Ramos (cell line): ENCODE results near the gene DUXB.

Experiments used
- in situ Hi-C: fragments of 300-500 bp; cut with MboI; formaldehyde crosslinking; loops from one replicate; pipeline ENCODE4 v1.14.3; 2022; ENCODE audit warnings: low sequenced_read_pairs; ENCODE audit not compliant: unreplicated experiment

The DUXB gene

DNA sequence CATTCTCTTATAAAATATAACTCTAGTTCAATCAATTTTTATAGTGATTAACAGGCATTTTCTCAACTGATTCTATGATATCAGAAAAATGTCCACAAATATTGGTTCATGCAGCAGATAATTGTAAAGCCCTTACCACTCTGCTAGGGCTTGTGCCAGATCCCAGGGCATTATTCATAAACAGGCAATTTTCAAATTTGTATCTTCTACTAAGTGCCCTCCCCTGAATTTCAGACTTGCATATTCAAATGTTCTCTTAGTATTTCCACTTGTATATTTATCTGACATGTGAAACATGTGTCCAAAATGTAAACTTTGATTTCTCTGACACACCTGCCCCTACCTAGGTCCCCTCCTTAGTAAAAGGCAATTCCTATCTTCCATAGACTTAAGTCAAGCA is 33.8 kb downstream of the DUXB start:
- in situ Hi-C loops: no loop called here

DNA sequence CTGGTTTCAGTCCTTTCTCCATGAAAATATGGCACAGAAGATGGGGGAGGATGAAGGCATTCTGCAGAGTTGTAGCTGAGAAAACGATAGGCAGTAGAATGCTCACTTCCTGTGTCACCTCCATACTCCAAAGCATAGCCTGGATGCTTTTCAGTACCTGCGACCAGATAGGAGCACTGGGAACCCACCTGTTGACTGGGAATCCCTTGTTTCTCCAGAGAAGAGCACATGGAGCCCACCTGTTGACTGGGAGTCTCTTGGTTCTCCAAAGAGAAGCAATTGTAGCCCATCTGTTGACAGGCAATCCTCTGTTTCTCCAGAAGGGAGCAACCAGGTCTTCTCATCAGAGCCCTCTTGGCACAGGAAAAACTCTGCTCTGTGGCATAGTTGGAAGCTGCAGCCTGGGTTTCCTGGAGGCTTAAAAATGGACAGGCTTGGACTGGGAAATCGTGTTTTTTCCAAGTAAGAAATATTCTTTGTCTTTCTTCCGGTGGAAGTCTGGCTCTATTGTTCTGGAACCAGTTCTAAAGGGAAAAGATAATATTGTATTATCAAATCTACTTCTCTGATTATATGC is 40.4 kb downstream of the DUXB start:
- in situ Hi-C loops: no loop called here

DNA sequence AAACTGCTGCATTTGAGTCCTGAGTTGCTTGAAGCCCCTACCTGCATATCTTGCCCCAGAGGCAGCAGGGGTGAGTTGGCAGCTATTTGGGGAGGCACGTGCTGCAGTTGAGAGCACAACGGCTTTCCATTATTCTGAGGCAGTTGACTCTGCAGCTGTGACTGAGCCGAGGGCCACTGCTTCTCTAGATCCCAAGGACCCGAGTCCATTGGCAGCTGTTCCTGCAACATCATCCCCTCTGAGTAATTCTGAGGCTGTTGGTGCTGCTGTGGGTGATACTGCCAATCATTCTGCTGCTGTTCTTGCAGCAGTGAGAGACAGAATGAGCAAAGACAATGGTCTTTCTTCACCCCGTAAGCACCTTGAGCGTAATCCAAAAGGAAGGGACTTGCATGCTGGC is 40.9 kb downstream of the DUXB start:
- in situ Hi-C loops: no loop called here

DNA sequence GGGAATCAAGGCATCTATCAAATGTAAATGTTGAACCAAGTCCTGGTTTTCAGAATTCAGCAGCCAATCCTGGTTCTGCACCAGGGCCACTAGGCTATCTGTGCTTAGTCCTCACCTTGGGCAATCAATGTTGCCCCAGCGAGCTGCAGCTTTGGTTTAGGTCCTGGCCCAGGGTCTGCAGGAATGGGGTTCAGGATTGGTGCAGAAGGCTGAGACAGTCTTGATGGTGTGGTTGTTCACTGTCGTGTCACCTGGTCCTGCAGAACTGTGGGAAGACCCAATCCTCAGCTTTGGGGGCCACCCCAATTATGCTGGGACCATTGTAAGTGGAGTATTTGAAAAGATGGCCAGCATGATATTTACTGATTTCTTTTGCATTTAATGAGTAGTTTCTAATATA is 43.1 kb downstream of the DUXB start:
- in situ Hi-C loops: no loop called here

DNA sequence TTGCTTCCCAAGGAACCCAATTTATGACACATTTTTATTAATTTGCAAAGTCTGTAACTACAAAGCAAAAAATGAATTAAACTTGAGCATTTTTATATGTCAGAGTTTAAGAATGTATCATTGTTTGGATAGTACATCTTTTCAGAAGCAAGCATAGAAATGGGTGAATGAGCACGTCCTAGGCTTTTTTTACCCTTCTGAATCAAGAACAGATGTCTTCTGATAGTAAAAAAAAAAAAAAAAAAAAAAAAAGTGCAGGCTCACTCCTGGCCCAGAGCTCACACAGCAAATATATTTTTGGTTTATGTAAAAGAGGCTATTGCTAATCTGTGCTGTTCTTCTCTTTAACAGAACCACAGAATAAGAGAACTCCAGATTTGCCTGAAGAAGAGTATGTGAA is 47.3 kb downstream of the DUXB start:
- in situ Hi-C loops: no loop called here

DNA sequence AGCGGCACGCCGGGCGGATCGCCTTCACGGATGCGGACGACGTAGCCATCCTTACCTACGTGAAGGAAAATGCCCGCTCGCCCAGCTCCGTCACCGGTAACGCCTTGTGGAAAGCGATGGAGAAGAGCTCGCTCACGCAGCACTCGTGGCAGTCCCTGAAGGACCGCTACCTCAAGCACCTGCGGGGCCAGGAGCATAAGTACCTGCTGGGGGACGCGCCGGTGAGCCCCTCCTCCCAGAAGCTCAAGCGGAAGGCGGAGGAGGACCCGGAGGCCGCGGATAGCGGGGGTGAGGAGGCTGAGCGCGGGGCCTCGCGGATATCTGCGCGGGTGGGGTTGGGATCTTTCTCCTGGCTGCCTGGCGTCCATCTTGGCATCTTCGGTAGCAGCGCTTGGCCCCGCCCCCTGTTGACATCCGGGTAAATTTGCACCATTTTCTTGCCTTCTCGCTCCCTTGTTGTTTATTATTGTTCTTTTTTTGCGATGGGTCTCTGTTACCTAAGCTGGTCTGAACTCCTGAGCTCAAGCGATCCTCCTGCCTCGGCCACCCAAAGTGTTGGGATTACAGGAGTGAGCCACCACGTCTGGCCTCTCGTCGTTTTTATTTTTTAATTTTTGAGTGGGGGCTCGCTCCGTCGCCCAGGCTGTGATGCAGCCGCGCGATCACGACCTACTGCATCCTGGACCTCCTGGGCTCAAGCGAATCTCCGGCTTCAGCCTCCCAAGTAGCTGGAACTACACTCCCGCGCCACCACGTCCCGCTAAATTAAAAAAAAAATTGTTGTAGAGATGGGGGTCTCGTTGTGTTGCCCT is 52.8 kb downstream of the DUXB start:
- in situ Hi-C loops: loop anchor here (10.0 kb wide), 1 partner anchor 106 kb away; no protein-coding TSS in a partner anchor

DNA sequence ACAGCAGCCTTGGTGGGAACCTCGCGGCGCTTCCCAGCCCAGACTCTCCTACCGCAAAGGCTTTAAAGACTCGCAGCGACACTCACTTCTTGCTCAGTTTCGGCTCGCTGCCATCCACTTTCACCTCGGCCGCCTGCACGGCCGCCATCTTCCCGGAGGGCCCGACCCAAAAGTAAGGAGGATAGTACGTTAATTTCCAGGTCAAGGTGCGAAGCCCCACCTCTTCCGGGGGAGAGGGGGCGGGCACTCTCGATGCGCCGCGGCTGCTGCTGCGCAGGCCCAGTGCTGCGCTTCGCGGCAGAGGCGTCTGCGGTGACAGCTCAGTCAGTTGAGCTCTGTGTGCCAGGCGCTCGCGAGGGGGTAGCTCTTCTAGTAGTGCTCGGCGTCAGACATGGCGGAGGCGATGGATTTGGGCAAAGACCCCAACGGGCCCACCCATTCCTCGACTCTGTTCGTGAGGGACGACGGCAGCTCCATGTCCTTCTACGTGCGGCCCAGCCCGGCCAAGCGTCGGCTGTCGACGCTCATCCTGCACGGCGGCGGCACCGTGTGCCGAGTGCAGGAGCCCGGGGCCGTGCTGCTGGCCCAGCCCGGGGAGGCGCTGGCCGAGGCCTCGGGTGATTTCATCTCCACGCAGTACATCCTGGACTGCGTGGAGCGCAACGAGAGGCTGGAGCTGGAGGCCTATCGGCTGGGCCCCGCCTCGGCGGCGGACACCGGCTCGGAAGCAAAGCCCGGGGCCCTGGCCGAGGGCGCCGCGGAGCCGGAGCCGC is 53.6 kb downstream of the DUXB start, which contains the start of the genes KARS1 and TERF2IP:
TSS of gene KARS1 (minus strand) at position 174 of the 773 bp plus-strand sequence. CDS start at position 148, 26 bp downstream.
TSS of gene TERF2IP (plus strand) at position 282 of the 773 bp plus-strand sequence. CDS start at position 392, 110 bp downstream.
- in situ Hi-C loops: loop anchor here (10.0 kb wide), 1 partner anchor 107 kb away; no protein-coding TSS in a partner anchor

DNA sequence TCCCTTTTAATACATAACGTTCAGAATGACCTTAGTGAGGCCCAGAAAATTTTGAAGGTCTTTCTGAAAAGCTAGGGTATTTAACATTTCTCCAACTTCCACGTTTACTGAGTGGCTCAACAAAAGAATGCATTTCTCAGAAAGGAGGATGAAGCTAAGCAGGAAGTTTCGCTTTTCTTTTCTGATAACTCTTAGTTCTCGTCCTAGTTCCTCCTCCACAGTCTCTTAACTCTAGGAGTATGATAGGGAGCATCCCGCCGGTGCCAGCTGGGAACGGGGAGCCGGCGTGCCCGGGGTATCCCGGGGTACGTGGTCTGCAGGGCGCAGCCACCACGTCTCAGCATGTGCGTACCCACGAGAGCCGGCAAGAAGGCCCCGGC is 54.2 kb downstream of the DUXB start:
- in situ Hi-C loops: loop anchor here (10.0 kb wide), 1 partner anchor 108 kb away; no protein-coding TSS in a partner anchor

DNA sequence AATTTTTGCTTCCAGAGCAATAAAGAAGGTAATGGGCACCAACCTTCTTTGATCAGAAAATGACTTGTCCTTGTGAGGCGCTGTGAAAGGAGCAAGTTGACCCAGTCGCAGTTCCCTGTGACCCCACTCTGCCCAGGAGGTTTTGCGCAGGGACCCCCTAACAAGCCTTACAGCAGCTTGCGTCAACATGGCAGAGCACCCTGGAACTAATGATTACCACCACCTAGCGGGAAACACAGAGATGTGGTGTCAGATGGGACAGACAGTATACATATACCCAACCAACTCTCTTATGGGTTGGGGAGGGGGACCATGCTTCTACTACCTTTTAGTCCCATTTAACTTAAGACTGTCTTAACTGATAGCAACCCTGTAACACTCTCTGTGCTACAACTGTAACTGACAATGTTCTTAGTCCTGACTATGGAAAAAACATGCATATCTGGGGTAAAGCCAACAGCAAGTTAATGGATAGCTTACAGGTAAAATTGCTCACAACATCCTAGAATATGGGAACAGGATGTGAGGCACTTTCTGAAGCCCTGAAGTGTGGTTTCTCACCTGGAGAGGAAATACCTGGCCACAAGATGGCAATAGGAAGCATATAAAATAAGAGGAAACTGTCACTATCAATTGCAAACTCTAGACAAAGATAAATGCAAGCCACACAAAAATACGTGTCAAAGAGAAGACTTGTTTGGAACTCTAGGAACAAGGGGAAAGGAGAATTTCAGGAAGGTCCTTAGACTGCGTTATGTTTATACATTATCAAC is 56.8 kb downstream of the DUXB start:
- in situ Hi-C loops: loop anchor here (10.0 kb wide), 1 partner anchor 110 kb away; no protein-coding TSS in a partner anchor
